HUES48 (cell line): ENCODE results near the gene DGKQ.
"Not testable (repeated sequence)": the region's sequence is repeated elsewhere in the genome, so short reads cannot be mapped to it uniquely, and the experiment has no call there.

Experiments used
- H3K27ac ChIP-seq: one replicate; pipeline ENCODE4 v1.7.0; 2013; ENCODE audit warnings: low read depth, low read length, inconsistent platforms
- H3K27me3 ChIP-seq: 2 replicates; pipeline ENCODE4 v1.6.1; 2013; ENCODE audit warnings: mild to moderate bottlenecking, low read length; ENCODE audit not compliant: control insufficient read depth, insufficient read depth
- H3K36me3 ChIP-seq: 2 replicates; pipeline ENCODE4 v1.6.1; 2013; ENCODE audit warnings: low read length; ENCODE audit not compliant: control insufficient read depth, insufficient read depth
- H3K4me1 ChIP-seq: 2 replicates; pipeline ENCODE4 v1.6.1; 2013; ENCODE audit warnings: mild to moderate bottlenecking, low read length; ENCODE audit not compliant: control insufficient read depth, insufficient read depth
- H3K4me3 ChIP-seq: 2 replicates; pipeline ENCODE4 v1.5.1; 2013; ENCODE audit warnings: mild to moderate bottlenecking, low read depth, low read length
- H3K9ac ChIP-seq: 2 replicates; pipeline ENCODE4 v1.6.1; 2013; ENCODE audit warnings: mild to moderate bottlenecking, low read depth, low read length, moderate library complexity
- H3K9me3 ChIP-seq: 2 replicates; pipeline ENCODE4 v1.6.1; 2013; ENCODE audit warnings: low read length; ENCODE audit not compliant: control insufficient read depth, insufficient read depth

The DGKQ gene

DNA sequence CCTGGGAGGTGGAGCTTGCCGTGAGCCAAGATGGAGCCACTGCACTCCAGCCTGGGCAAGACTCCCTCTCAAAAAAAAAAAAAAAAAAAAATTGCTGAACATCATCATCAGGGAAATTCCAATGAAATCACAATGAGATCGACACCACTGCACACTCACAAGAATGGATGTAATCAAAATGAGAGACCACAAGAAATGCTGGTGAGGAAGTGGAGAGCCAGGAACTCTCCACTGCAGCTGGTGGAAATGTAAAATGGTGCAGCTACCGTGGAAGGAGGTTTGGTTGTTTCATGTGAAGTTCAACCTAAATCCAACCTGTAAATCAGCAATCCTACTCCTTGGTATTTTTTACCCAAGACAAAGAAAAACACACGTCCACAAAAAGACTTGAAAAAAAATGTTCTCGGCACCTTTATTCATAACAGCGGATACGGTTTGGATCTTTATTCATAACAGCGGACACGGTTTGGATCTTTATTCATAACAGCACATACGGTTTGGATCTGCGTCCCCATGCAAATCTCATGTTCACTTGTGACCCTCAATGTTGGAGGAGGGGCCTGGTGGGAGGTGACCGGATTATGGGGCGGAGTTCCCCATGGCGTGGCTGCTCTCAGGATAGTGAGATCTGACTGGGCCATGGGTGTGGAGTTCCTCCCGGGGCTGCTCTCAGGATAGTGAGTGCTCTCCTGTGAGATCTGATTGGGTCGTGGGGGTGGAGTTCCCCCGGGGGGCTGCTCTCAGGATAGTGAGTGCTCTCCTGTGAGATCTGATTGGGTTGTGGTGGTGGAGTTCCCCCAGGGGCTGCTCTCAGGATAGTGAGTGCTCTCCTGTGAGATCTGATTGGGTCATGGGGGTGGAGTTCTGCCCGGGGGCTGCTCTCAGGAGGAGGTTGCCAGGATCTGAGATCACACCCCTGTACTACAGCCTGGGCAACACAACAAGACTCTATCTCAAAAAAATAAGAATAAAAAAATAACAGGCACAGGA lies 49.0 kb downstream of the DGKQ start:
- H3K9ac ChIP-seq: no peak overlapping the region
- no peaks in the 10 kb centered on the region for H3K27me3 ChIP-seq
- H3K4me3 ChIP-seq: no peak overlapping the region
- no peak overlapping the region for H3K27ac ChIP-seq
- H3K4me1 ChIP-seq: no peaks in the 10 kb centered on the region
- no peaks in the 10 kb centered on the region for H3K9me3 ChIP-seq
- H3K36me3 ChIP-seq: 0 out of 2 replicates have a peak, but pooled peaks cover 3% of the 10 kb centered on the region

DNA sequence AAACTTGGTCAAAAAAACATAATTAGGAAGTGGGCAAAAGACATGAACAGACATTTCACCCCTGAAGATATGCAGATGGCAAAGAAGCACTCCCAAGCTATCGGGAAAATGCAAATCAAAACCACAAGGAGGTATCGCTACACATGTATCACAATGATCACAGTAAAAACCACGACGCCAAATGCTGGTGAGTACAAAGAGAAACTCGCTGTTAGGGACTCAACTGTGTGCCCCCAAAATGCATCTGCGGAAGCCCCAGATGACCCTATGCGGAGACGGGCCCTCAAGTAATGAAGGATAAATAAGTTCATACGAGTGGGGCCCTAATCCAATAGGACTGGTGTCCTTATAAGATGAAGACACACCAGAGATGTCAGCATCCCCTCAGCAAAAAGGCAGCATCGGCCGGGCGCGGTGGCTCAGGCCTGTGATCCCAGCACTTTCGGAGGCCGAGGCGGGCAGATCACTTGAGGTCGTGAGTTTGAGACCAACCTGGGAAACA lies 51.5 kb downstream of the DGKQ start:
- Histone ChIP-seq H3K9me3 (no peaks in the 10 kb centered on the region), H3K36me3 (0 out of 2 replicates have a peak, but pooled peaks cover 3% of the 10 kb centered on the region), H3K9ac (no peak overlapping the region), H3K4me3 (no peak overlapping the region), H3K27me3 (no peaks in the 10 kb centered on the region), H3K4me1 (no peaks in the 10 kb centered on the region), H3K27ac (no peak overlapping the region)

DNA sequence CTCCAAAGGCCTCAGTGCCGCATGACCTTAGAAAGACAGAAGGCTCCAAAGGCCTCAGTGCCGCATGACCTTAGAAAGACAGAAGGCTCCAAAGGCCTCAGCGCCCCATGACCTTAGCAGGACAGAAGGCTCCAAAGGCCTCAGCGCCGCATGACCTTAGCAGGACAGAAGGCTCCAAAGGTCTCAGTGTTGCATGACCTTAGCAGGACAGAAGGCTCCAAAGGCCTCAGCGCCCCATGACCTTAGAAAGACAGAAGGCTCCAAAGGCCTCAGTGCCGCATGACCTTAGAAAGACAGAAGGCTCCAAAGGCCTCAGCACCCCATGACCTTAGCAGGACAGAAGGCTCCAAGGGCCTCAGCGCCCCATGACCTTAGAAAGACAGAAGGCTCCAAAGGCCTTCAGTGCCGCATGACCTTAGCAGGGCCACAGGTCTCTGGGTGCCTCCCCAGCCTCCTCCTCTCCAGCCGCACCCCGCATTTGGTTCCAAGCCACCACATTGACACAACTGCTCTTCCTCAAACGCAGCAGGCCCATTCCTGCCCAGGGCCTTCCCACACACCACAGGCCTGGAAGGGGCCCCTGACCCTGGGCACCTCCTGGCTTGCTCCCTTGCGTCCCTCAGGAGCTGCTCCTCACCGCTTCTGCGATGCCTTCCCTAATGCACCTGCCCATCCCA lies 54.2 kb downstream of the DGKQ start:
- not testable (repeated sequence) for H3K4me3 ChIP-seq, H3K9me3 ChIP-seq, H3K36me3 ChIP-seq, H3K4me1 ChIP-seq, H3K9ac ChIP-seq, H3K27ac ChIP-seq, H3K27me3 ChIP-seq

DNA sequence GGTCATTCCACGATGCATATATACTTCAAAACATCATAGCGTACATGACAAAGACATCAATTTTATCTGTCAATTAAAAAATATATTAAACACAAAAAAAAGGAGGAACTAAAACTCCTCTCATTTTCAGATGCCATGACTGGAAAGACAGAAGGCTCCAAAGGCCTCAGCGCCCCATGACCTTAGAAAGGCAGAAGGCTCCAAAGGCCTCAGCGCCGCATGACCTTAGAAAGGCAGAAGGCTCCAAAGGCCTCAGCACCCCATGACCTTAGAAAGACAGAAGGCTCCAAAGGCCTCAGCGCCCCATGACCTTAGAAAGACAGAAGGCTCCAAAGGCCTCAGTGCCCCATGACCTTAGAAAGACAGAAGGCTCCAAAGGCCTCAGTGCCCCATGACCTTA lies 54.8 kb downstream of the DGKQ start:
- not testable (repeated sequence) for H3K4me3 ChIP-seq, H3K9ac ChIP-seq, H3K4me1 ChIP-seq, H3K9me3 ChIP-seq, H3K27me3 ChIP-seq, H3K27ac ChIP-seq, H3K36me3 ChIP-seq

DNA sequence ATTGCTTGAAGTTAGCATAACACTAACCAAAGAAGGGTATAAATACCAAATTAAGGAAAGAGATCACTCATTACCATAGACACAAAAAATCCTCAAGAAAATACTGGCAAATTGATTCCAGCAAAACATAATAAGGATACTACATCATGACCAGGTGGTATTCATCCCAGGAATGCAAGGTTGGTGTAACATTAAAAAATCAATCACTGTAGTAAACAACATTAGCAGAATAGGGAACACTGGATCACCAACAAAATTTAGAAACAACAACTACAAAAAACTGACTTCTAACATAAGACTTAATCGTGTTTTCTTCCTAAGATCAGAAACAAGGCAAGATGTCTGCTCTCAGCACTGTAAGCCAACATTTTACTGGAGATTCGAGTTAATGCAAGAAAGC lies 55.4 kb downstream of the DGKQ start:
- H3K27me3 ChIP-seq: no peaks in the 10 kb centered on the region
- H3K27ac ChIP-seq: no peak overlapping the region
- H3K9me3 ChIP-seq: no peaks in the 10 kb centered on the region
- no peak overlapping the region for H3K9ac ChIP-seq
- no peak overlapping the region for H3K4me3 ChIP-seq
- H3K4me1 ChIP-seq: no peaks in the 10 kb centered on the region
- H3K36me3 ChIP-seq: peaks cover 3% of the 10 kb centered on the region; the same call in 1 of the 2 replicates

DNA sequence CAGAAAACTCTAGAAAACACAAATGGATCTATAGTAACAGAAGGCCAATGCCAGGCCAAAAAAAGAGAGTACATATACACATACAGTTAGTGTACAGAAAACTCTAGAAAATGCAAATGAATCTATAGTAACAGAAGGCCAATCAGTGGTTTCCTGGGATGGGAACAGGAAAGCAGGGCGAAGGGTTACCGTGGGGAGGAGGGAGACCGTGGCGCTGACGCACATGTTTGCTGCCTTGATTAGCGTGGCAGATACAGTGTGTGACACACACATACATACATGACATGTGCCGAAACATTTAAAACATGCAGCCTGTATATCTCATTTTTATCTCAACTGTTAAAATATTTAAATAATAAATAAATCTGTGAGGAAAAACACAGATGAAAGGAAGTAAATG lies 55.9 kb downstream of the DGKQ start:
- Histone ChIP-seq H3K27ac (no peak overlapping the region), H3K9ac (no peak overlapping the region), H3K27me3 (no peaks in the 10 kb centered on the region), H3K36me3 (peaks cover 5% of the 10 kb centered on the region; the same call in 1 of the 2 replicates), H3K4me1 (no peaks in the 10 kb centered on the region), H3K4me3 (no peak overlapping the region), H3K9me3 (no peaks in the 10 kb centered on the region)

DNA sequence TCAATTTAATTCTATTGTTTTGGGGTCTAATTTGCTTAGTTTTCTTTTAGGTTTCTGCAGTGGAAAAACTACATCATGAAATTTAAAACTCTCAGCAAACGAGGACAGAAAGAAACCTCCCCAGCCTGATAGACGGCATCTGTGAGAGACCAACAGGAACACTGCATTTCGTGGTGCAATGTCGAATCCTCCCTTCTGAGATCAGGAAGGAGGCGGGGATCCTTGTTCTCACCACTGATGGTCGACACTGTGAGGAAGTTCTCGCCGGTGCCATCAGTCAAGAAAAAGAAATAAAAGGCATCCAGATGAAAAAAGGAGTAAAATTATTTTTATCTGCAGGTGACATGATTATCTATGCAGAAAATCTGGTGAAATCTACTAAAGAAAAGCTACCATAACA lies 57.8 kb downstream of the DGKQ start:
- peaks cover 17% of the 10 kb centered on the region for H3K36me3 ChIP-seq
- no peak overlapping the region for H3K4me3 ChIP-seq
- H3K4me1 ChIP-seq: no peaks in the 10 kb centered on the region
- H3K27me3 ChIP-seq: no peaks in the 10 kb centered on the region
- no peak overlapping the region for H3K9ac ChIP-seq
- no peaks in the 10 kb centered on the region for H3K9me3 ChIP-seq
- no peak overlapping the region for H3K27ac ChIP-seq

DNA sequence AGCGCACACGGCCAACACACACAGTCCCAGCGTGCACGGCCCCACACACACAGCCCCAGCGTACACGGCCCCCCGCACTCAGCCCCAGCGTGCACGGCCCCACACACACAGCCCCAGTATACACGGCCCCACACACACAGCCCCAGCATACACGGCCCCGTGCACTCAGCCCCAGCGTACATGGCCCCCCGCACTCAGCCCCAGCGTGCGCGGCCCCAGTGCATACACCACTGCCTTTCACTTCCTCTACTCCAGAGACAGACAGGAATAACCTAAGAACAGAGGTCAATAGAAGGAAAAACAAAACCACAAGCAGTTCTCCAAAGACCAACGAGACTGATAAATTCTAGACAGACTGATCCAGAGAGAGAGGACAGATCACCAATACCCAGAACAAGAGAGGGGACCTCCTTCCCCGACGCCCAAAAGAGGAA lies 58.3 kb downstream of the DGKQ start:
- no peaks in the 10 kb centered on the region for H3K27me3 ChIP-seq
- H3K36me3 ChIP-seq: peaks cover 17% of the 10 kb centered on the region
- no peak overlapping the region for H3K9ac ChIP-seq
- H3K27ac ChIP-seq: no peak overlapping the region
- no peaks in the 10 kb centered on the region for H3K4me1 ChIP-seq
- H3K9me3 ChIP-seq: no peaks in the 10 kb centered on the region
- H3K4me3 ChIP-seq: no peak overlapping the region

DNA sequence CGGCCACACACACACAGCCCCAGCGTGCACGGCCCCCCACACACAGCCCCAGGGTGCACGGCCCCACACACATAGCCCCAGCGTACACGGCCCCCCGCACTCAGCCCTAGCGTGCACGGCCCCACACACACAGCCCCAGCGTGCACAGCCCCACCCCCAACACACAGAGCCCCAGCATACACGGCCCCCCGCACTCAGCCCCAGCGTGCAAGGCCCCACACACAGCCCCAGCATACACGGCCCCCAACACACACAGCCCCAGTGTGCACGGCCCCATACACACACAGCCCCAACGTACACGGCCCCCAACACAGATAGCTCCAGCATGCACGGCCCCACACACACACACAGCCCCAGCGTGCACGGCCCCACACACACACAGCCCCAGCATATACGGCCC lies 58.8 kb downstream of the DGKQ start:
- H3K9ac ChIP-seq: no peak overlapping the region
- H3K9me3 ChIP-seq: no peaks in the 10 kb centered on the region
- no peak overlapping the region for H3K27ac ChIP-seq
- H3K4me3 ChIP-seq: no peak overlapping the region
- H3K27me3 ChIP-seq: no peaks in the 10 kb centered on the region
- H3K4me1 ChIP-seq: no peaks in the 10 kb centered on the region
- peaks cover 17% of the 10 kb centered on the region for H3K36me3 ChIP-seq

DNA sequence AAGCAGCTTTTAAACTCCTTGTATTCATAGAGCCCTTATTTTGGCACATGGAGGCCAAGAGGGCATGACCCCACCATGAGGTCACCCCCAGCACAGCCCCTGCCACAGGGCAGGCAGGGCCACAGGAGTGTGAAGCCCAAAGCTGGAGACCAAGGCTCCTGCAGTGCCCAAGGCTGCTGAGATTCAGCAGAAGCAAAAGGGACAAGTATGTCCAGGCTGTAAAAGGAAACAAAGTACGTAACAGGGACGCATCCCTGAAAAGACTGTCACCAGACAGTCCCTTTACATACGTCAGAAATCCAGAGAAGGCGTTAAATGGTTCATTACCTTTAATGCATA lies 60.1 kb downstream of the DGKQ start:
- Histone ChIP-seq H3K9ac (no peak overlapping the region), H3K4me1 (no peaks in the 10 kb centered on the region), H3K27ac (no peak overlapping the region), H3K36me3 (peaks cover 17% of the 10 kb centered on the region), H3K4me3 (no peak overlapping the region), H3K27me3 (no peaks in the 10 kb centered on the region), H3K9me3 (no peaks in the 10 kb centered on the region)
